ENCODE results near the gene GPR26. TPM values are rescaled to one million over a fixed set of nuclear protein-coding genes. Genes with fewer than 3 reads are reported as not detected.

The GPR26 gene, protein sequence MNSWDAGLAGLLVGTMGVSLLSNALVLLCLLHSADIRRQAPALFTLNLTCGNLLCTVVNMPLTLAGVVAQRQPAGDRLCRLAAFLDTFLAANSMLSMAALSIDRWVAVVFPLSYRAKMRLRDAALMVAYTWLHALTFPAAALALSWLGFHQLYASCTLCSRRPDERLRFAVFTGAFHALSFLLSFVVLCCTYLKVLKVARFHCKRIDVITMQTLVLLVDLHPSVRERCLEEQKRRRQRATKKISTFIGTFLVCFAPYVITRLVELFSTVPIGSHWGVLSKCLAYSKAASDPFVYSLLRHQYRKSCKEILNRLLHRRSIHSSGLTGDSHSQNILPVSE
- not detected for polyA plus RNA-seq (2012; ENCODE audit: low read depth, missing spikeins)

DNA sequence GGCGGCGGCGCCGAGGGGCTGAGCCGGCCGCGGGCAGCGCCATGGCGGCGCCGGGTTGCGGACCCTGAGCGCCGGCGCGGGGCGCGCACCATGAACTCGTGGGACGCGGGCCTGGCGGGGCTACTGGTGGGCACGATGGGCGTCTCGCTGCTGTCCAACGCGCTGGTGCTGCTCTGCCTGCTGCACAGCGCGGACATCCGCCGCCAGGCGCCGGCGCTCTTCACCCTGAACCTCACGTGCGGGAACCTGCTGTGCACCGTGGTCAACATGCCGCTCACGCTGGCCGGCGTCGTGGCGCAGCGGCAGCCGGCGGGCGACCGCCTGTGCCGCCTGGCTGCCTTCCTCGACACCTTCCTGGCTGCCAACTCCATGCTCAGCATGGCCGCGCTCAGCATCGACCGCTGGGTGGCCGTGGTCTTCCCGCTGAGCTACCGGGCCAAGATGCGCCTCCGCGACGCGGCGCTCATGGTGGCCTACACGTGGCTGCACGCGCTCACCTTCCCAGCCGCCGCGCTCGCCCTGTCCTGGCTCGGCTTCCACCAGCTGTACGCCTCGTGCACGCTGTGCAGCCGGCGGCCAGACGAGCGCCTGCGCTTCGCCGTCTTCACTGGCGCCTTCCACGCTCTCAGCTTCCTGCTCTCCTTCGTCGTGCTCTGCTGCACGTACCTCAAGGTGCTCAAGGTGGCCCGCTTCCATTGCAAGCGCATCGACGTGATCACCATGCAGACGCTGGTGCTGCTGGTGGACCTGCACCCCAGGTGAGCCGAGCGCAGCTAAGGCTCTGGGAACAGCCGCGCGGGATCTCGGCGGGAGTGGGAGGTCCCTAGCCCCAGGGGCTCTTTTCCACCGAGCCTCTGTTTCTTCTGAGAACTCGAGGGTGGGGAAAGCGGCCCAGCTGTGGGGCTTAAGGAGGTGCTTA, at the start of gene GPR26:
Gene GPR26 (plus strand): TSS at position 38 of the 919 bp plus-strand sequence. CDS start 53 bp downstream, at position 91.
- DNase-seq (ENCODE audit: insufficient read length, low spot score) (no peak), FAIRE-seq (no peak)
- no peak for TF ChIP-seq POU2F2 (IDR thresholded peaks at IDR 0.05; ENCODE audit: low read depth, low read length)
- no peak for TF ChIP-seq TAF1 (IDR thresholded peaks at IDR 0.05; ENCODE audit: low read depth, low read length)
- no peak for TF ChIP-seq PAX5 (IDR thresholded peaks at IDR 0.05; ENCODE audit: insufficient read depth, low read length, severe bottlenecking)
- no peak for TF ChIP-seq POLR2AphosphoS5 (IDR thresholded peaks at IDR 0.05; ENCODE audit: low read depth, low read length)
- TF ChIP-seq POLR2A (IDR thresholded peaks at IDR 0.05; ENCODE audit: low read depth, low read length): no peak
- no peak for TF ChIP-seq SPI1 (IDR thresholded peaks at IDR 0.05; ENCODE audit: low read depth, low read length)

DNA sequence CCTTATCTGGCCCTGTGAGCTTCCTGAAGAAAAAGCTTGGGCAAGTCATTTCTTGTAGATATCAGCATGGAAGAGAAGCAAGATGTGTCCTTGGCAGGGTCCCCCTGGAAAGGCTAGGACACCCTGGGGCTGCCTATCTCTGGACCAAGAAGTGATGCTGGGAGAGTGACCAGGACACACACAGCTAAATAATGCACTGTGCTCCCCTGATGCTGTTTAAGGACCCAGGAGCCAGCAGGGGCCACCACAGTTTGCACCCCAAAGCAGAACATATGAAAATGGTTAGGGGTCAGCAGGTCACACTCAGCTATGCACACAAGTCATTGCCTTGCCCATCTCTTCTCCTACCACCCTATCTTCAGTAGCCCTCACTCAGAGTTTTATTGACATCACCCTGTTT, 47.9 kb upstream of the GPR26 start:
- DNase-seq (ENCODE audit: insufficient read length, low spot score) (no peak), FAIRE-seq (no peak)
- TF ChIP-seq POLR2A (IDR thresholded peaks at IDR 0.05; ENCODE audit: low read depth, low read length): no peak
- no peak for TF ChIP-seq TAF1 (IDR thresholded peaks at IDR 0.05; ENCODE audit: low read depth, low read length)
- no peak for TF ChIP-seq PAX5 (IDR thresholded peaks at IDR 0.05; ENCODE audit: insufficient read depth, low read length, severe bottlenecking)
- TF ChIP-seq SPI1 (IDR thresholded peaks at IDR 0.05; ENCODE audit: low read depth, low read length): no peak
- TF ChIP-seq POLR2AphosphoS5 (IDR thresholded peaks at IDR 0.05; ENCODE audit: low read depth, low read length): no peak
- TF ChIP-seq POU2F2 (IDR thresholded peaks at IDR 0.05; ENCODE audit: low read depth, low read length): no peak

DNA sequence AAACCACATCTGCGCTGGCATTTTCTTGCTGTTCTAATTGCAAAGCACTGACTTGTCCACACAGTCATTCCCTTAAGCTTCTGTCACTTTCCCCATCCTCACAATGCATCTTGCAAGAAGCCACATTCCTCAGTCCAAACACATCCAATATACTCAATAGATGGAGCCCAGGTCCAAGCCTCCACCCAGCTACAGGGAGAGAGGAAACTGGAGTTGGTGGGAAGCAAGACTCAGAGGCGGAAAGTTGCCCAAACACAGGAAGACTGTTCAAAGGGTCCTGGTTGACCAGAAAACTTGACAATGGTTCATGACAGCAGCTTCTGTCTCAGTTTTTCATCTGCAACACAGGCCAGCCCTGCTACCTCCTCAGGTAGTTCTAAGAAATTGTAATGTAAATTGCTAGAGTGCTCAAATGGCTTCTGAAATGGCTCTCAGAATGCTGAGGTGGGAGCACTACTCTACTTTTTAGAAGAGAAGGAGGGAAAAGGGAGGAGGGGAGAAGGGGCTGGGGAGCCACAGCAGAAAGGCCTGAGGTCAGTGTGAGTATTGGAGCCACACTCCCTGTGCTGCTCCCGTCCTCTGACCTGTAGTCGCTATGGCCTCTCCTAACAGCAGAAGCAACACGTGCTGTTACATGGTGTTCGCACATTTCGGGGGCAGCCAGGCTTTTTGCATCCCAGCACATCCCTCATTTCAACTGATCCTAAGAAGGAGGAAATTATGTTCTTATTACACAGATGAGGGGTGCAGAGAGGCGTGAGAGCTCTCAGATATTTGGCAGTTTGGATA, 46.9 kb upstream of the GPR26 start:
- DNase-seq (ENCODE audit: insufficient read length, low spot score) (no peak), FAIRE-seq (no peak)
- TF ChIP-seq SPI1 (IDR thresholded peaks at IDR 0.05; ENCODE audit: low read depth, low read length) (no peak), POLR2AphosphoS5 (IDR thresholded peaks at IDR 0.05; ENCODE audit: low read depth, low read length) (no peak), TAF1 (IDR thresholded peaks at IDR 0.05; ENCODE audit: low read depth, low read length) (no peak)

DNA sequence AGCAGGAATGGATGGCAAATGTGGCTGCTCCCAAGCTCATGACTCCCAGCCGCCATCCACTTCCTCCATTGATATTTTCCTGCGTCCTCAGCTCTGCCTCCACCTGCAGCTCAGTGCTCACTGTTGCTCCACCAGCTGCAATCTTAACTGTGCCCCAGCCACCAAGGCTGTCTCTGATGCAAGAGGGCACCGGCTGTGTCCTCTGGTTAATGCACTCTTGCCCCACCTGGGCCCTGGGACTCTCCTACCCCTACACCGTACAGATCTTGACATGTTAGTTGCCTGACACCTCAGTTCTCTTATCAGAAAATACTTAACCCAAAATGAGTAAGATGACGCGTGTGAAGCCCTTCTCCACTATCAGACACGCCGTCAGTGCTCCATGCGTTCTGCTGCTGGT, 45.5 kb upstream of the GPR26 start:
- DNase-seq (ENCODE audit: insufficient read length, low spot score): no peak
- no peak for TF ChIP-seq PAX5 (IDR thresholded peaks at IDR 0.05; ENCODE audit: insufficient read depth, low read length, severe bottlenecking)
- no peak for TF ChIP-seq POU2F2 (IDR thresholded peaks at IDR 0.05; ENCODE audit: low read depth, low read length)
- TF ChIP-seq POLR2A (IDR thresholded peaks at IDR 0.05; ENCODE audit: low read depth, low read length): no peak
- TF ChIP-seq TAF1 (IDR thresholded peaks at IDR 0.05; ENCODE audit: low read depth, low read length): no peak
- no peak for TF ChIP-seq POLR2AphosphoS5 (IDR thresholded peaks at IDR 0.05; ENCODE audit: low read depth, low read length)
- no peak for TF ChIP-seq SPI1 (IDR thresholded peaks at IDR 0.05; ENCODE audit: low read depth, low read length)
- FAIRE-seq: no peak

DNA sequence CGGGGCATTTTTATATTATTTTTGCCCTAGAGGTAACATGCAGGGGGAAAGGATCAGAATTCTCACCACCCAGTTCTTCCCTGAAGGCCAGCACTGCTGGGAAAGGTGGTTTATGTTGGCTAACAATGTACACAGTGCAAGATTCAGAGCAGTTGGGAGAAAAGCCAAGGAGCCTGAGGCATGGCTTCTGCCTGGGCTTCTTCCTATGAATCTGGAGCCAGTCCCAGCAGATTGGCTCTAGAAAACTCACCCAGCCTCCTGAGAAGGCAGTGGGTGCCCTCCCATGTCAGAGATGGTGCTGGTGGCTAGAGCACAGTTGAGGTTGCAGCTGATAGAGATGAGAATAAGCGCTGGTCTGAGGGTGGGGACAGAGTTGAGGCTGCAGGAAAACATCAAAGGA, 44.7 kb upstream of the GPR26 start:
- TF ChIP-seq SPI1 (IDR thresholded peaks at IDR 0.05; ENCODE audit: low read depth, low read length) (no peak), TAF1 (IDR thresholded peaks at IDR 0.05; ENCODE audit: low read depth, low read length) (no peak), POLR2AphosphoS5 (IDR thresholded peaks at IDR 0.05; ENCODE audit: low read depth, low read length) (no peak), POU2F2 (IDR thresholded peaks at IDR 0.05; ENCODE audit: low read depth, low read length) (no peak), POLR2A (IDR thresholded peaks at IDR 0.05; ENCODE audit: low read depth, low read length) (no peak), PAX5 (IDR thresholded peaks at IDR 0.05; ENCODE audit: insufficient read depth, low read length, severe bottlenecking) (no peak)
- FAIRE-seq (no peak), DNase-seq (ENCODE audit: insufficient read length, low spot score) (no peak)

DNA sequence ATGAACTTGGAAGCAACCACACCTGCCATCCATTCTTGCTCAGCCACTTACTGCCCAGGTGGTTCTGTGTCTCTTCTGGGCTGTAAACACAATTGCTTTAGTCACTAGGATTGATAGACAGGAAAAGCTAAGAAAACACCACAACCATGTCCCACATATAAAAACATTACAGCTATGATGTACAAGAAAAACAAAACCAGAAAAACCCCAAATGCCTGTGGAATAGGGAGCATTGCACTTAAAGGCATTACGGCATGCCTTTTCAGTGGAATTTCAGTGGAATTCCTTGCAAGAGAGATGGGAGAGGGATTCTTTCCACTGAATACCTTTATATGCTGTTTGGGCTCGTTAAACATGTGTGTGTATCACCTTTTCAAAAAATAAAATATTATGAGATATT, 44.2 kb upstream of the GPR26 start:
- TF ChIP-seq SPI1 (IDR thresholded peaks at IDR 0.05; ENCODE audit: low read depth, low read length) (no peak), POLR2A (IDR thresholded peaks at IDR 0.05; ENCODE audit: low read depth, low read length) (no peak), POU2F2 (IDR thresholded peaks at IDR 0.05; ENCODE audit: low read depth, low read length) (no peak), TAF1 (IDR thresholded peaks at IDR 0.05; ENCODE audit: low read depth, low read length) (no peak), POLR2AphosphoS5 (IDR thresholded peaks at IDR 0.05; ENCODE audit: low read depth, low read length) (no peak), PAX5 (IDR thresholded peaks at IDR 0.05; ENCODE audit: insufficient read depth, low read length, severe bottlenecking) (no peak)
- DNase-seq (ENCODE audit: insufficient read length, low spot score): no peak
- FAIRE-seq: no peak

DNA sequence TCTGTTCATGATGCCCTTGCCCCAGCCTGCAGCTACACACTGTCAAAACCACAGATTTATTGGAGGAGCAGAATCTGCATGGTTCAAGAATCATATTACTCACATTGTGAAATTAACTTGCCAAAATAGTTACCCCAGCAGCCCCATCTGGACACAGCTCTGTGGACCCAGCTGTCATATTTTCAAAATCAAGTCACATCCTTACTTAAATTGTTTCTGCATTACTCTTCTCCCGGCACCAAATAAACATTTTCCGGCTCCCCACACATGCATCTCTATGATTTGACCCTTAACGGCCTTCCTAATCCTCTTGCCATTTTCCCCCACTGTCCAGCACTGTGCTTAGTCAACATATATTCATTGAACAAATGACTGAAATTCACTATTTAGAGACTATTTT, 43.8 kb upstream of the GPR26 start:
- FAIRE-seq (no peak), DNase-seq (ENCODE audit: insufficient read length, low spot score) (no peak)
- TF ChIP-seq POU2F2 (IDR thresholded peaks at IDR 0.05; ENCODE audit: low read depth, low read length) (no peak), POLR2AphosphoS5 (IDR thresholded peaks at IDR 0.05; ENCODE audit: low read depth, low read length) (no peak), PAX5 (IDR thresholded peaks at IDR 0.05; ENCODE audit: insufficient read depth, low read length, severe bottlenecking) (no peak), TAF1 (IDR thresholded peaks at IDR 0.05; ENCODE audit: low read depth, low read length) (no peak), SPI1 (IDR thresholded peaks at IDR 0.05; ENCODE audit: low read depth, low read length) (no peak), POLR2A (IDR thresholded peaks at IDR 0.05; ENCODE audit: low read depth, low read length) (no peak)

DNA sequence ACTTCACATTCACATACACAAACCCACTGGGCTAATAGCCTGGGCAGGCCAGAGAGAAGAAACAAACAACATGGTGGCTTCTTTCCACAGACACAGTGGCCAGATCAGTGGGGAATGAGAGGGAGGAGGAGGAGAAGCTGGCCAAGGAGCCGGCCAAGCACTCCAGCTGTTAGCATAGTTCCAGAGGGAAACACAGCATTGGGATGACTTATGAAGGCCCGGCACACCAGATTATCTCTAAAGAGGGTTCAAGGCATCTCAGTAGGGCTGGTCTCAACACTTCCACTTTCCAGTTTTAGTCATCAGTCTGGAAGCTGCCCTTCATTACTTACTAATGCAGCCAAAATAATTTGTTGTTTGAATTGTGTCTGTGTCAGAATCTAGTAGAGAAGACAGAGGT, 42.1 kb upstream of the GPR26 start:
- TF ChIP-seq POLR2A (IDR thresholded peaks at IDR 0.05; ENCODE audit: low read depth, low read length) (no peak), POLR2AphosphoS5 (IDR thresholded peaks at IDR 0.05; ENCODE audit: low read depth, low read length) (no peak), TAF1 (IDR thresholded peaks at IDR 0.05; ENCODE audit: low read depth, low read length) (no peak), POU2F2 (IDR thresholded peaks at IDR 0.05; ENCODE audit: low read depth, low read length) (no peak), SPI1 (IDR thresholded peaks at IDR 0.05; ENCODE audit: low read depth, low read length) (no peak), PAX5 (IDR thresholded peaks at IDR 0.05; ENCODE audit: insufficient read depth, low read length, severe bottlenecking) (no peak)
- no peak for DNase-seq (ENCODE audit: insufficient read length, low spot score)
- no peak for FAIRE-seq

Measured in GM12891 (cell line).